Loucy (cell line): Measurements from ENCODE around the gene HOXA5.

ENCODE experiments used
- H2AFZ ChIP-seq: fragments of 200-600 bp; sonication (generic); 2 replicates; pipeline ENCODE4 v1.6.0; 2016; ENCODE audit warnings: antibody characterized with exemption, mild to moderate bottlenecking, low read length, moderate library complexity
- H3F3A ChIP-seq: fragments of 200-600 bp; 2 replicates; pipeline ENCODE4 v1.6.0; 2016; ENCODE audit warnings: antibody characterized with exemption, low read depth, mild to moderate bottlenecking
- H3K27me3 ChIP-seq: fragments of 200-600 bp; sonication (generic); 2 replicates; pipeline ENCODE4 v1.6.1; 2014; ENCODE audit warnings: low read length, mild to moderate bottlenecking; ENCODE audit not compliant: insufficient read depth, poor library complexity, severe bottlenecking
- H3K36me3 ChIP-seq: fragments of 200-600 bp; sonication (generic); 2 replicates; pipeline ENCODE4 v1.6.1; 2016; ENCODE audit warnings: low read length; ENCODE audit not compliant: insufficient read depth
- H3K4me1 ChIP-seq: fragments of 200-600 bp; sonication (generic); 2 replicates; pipeline ENCODE4 v1.5.1; 2014; ENCODE audit warnings: low read length, mild to moderate bottlenecking; ENCODE audit not compliant: insufficient read depth, poor library complexity, severe bottlenecking
- H3K4me2 ChIP-seq: fragments of 200-600 bp; sonication (generic); 2 replicates; pipeline ENCODE4 v1.6.0; 2014; ENCODE audit warnings: antibody characterized with exemption, low read length, low read depth, mild to moderate bottlenecking; ENCODE audit not compliant: poor library complexity, severe bottlenecking
- H3K4me3 ChIP-seq: fragments of 200-600 bp; sonication (generic); 2 replicates; pipeline ENCODE4 v1.5.1; 2014; ENCODE audit warnings: low read length, mild to moderate bottlenecking, mixed read lengths; ENCODE audit not compliant: poor library complexity, severe bottlenecking
- H3K79me2 ChIP-seq: fragments of 200-600 bp; sonication (generic); 2 replicates; pipeline ENCODE4 v1.6.1; 2014; ENCODE audit warnings: low read length; ENCODE audit not compliant: insufficient read depth
- H3K9ac ChIP-seq: fragments of 200-600 bp; sonication (generic); 2 replicates; pipeline ENCODE4 v1.6.0; 2014; ENCODE audit warnings: mild to moderate bottlenecking, low read depth, low read length, moderate library complexity; ENCODE audit not compliant: poor library complexity, severe bottlenecking
- H3K9me2 ChIP-seq: fragments of 200-600 bp; sonication (generic); replicated peaks from 2 replicates; pipeline ENCODE4 v1.6.1; 2016; ENCODE audit warnings: low read depth, low read length, mixed read lengths
- H3K9me3 ChIP-seq: fragments of 200-600 bp; sonication (generic); 2 replicates; pipeline ENCODE4 v1.6.1; 2014; ENCODE audit warnings: mild to moderate bottlenecking, antibody characterized with exemption, low read length, low read depth; ENCODE audit not compliant: insufficient read depth
- H4K20me1 ChIP-seq: fragments of 200-600 bp; sonication (generic); 2 replicates; pipeline ENCODE4 v1.6.0; 2014; ENCODE audit warnings: antibody characterized with exemption, low read length, mild to moderate bottlenecking; ENCODE audit not compliant: insufficient read depth, poor library complexity, severe bottlenecking
- CTCF ChIP-seq: fragments of 200-600 bp; sonication (generic); conservative IDR thresholded peaks from 2 replicates; pipeline ENCODE4 v1.5.1; 2014; ENCODE audit warnings: mild to moderate bottlenecking, antibody characterized with exemption, low read length
- EZH2phosphoT487 ChIP-seq: fragments of 200-600 bp; IDR thresholded peaks from 2 replicates; pipeline ENCODE4 v1.6.1; 2018; ENCODE audit warnings: antibody characterized with exemption, mild to moderate bottlenecking, moderate library complexity, borderline replicate concordance

Gene HOXA5

GRCh38 chr7:27144781-27145164 is 1.3 kb upstream of the HOXA5 start:
- Histone ChIP-seq H3F3A (peaks cover 4% of the 10 kb centered on the region), H4K20me1 (peaks cover 95% of the 10 kb centered on the region), H3K4me1 (peaks cover 51% of the 10 kb centered on the region), H3K79me2 (peaks cover 100% of the 10 kb centered on the region), H3K27me3 (peaks cover 13% of the 10 kb centered on the region), H3K9me2 (no peaks in the 10 kb centered on the region), H3K36me3 (peaks cover 90% of the 10 kb centered on the region), H3K4me2 (peak overlapping the region; percentile 91), H2AFZ (no peak overlapping the region), H3K9me3 (no peaks in the 10 kb centered on the region), H3K4me3 (peak overlapping the region; percentile 94), H3K9ac (peak overlapping the region; percentile 99)
- TF ChIP-seq CTCF, result no peak
- no peak for TF ChIP-seq EZH2phosphoT487

- H3F3A ChIP-seq, result peaks cover 4% of the 10 kb centered on the region
- no peak overlapping the region for H2AFZ ChIP-seq
- H3K4me2 ChIP-seq, result peak overlapping the region; percentile 91
- H4K20me1 ChIP-seq, result peaks cover 95% of the 10 kb centered on the region
- no peaks in the 10 kb centered on the region for H3K9me2 ChIP-seq
- peaks cover 100% of the 10 kb centered on the region for H3K79me2 ChIP-seq
- no peaks in the 10 kb centered on the region for H3K9me3 ChIP-seq
- no peak for TF ChIP-seq EZH2phosphoT487
- TF ChIP-seq CTCF, result no peak
- peak overlapping the region; percentile 94 for H3K4me3 ChIP-seq
- H3K4me1 ChIP-seq, result peaks cover 51% of the 10 kb centered on the region
- H3K27me3 ChIP-seq, result peaks cover 7% of the 10 kb centered on the region
- peaks cover 84% of the 10 kb centered on the region for H3K36me3 ChIP-seq
- peak overlapping the region; percentile 99 for H3K9ac ChIP-seq
These were observed 684 bp upstream of the HOXA5 start for GRCh38 chr7:27143950-27144780.

- peak overlapping the region; percentile 86 for H3K9ac ChIP-seq
- H3K9me2 ChIP-seq, result no peaks in the 10 kb centered on the region
- H4K20me1 ChIP-seq, result peaks cover 96% of the 10 kb centered on the region
- H3K27me3 ChIP-seq, result no peaks in the 10 kb centered on the region
- peak overlapping the region; percentile 94 for H3K4me3 ChIP-seq
- H3K36me3 ChIP-seq, result peaks cover 88% of the 10 kb centered on the region
- no peaks in the 10 kb centered on the region for H3K9me3 ChIP-seq
- H2AFZ ChIP-seq, result no peak overlapping the region
- H3K4me1 ChIP-seq, result peaks cover 65% of the 10 kb centered on the region
- TF ChIP-seq EZH2phosphoT487 (no peak), CTCF (no peak)
- H3F3A ChIP-seq, result peaks cover 4% of the 10 kb centered on the region
- H3K79me2 ChIP-seq, result peaks cover 100% of the 10 kb centered on the region
- H3K4me2 ChIP-seq, result peak overlapping the region; percentile 91
These were observed 880 bp downstream of the HOXA5 start for GRCh38 chr7:27142580-27143022.
